ENCODE data around the gene MYDGF. TPM values are rescaled to one million over a fixed set of nuclear protein-coding genes. Genes with fewer than 3 reads are reported as not detected.

Gene MYDGF
- total RNA-seq, 1 donor from 2014 or later: 131 TPM

DNA sequence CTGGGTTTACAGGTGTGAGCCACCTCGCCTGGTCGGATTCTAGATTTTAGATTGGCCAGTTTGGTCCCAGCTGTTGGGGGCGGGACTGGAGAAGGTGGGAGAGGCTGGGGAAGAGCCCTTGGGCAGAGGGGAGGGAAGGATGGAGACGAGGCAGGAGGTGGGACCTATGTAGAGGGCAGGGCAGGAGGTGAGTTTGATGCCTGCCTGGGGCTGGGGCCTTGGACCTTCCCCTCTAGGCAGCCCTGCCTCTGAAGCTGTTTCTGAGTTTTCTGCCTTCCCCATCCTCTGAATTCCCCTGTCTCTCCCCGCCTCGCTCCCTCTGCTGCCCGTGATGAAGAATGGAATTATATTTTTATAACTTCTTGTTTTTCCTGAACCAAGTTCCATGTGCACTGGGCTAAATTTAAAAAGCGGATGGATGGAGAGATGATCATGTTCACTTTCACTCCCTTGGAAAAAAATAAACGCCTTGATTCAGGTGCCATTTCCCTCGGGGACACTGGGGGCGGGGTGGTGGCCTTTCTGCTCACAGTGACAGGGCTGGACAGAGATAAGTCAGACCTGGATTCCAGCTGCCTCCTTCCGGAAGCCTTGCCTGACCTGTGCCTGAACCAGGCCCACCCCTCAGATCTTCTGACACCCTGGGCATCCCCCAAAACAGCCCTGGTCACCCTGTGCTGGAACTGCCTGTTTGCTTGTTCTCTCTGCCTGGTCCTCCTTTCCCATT lies 47.3 kb downstream of the MYDGF start:
- H3K9me3 ChIP-seq (ENCODE audit: insufficient read depth, low read depth, low read length): no peaks in the 10 kb centered on the region
- H3K36me3 ChIP-seq (ENCODE audit: insufficient read depth, low read length): no peaks in the 10 kb centered on the region
- H3K9ac ChIP-seq (ENCODE audit: low read length): no peak overlapping the region
- TF ChIP-seq EZH2 (IDR thresholded peaks at IDR 0.05; ENCODE audit: insufficient read depth, low read length): no peak
- TF ChIP-seq, protein P1, sequence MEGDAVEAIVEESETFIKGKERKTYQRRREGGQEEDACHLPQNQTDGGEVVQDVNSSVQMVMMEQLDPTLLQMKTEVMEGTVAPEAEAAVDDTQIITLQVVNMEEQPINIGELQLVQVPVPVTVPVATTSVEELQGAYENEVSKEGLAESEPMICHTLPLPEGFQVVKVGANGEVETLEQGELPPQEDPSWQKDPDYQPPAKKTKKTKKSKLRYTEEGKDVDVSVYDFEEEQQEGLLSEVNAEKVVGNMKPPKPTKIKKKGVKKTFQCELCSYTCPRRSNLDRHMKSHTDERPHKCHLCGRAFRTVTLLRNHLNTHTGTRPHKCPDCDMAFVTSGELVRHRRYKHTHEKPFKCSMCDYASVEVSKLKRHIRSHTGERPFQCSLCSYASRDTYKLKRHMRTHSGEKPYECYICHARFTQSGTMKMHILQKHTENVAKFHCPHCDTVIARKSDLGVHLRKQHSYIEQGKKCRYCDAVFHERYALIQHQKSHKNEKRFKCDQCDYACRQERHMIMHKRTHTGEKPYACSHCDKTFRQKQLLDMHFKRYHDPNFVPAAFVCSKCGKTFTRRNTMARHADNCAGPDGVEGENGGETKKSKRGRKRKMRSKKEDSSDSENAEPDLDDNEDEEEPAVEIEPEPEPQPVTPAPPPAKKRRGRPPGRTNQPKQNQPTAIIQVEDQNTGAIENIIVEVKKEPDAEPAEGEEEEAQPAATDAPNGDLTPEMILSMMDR (IDR thresholded peaks at IDR 0.05; ENCODE audit: insufficient read depth, low read depth, low read length): no peak
- no peaks in the 10 kb centered on the region for H3K4me1 ChIP-seq (ENCODE audit: insufficient read depth, low read length)
- no peak overlapping the region for H3K4me3 Mint-ChIP-seq (ENCODE audit: unreplicated experiment)
- no peak overlapping the region for H3K4me3 ChIP-seq (ENCODE audit: insufficient read depth, low read depth, low read length)
- no peaks in the 10 kb centered on the region for H3K79me2 ChIP-seq (ENCODE audit: insufficient read depth, low read length)
- no peak for DNase-seq (ENCODE audit: low read depth)
- peaks cover under 1% of the 10 kb centered on the region for H3K27me3 ChIP-seq (ENCODE audit: insufficient read depth, low read length)
- peaks cover 20% of the 10 kb centered on the region for H3K27me3 Mint-ChIP-seq (ENCODE audit: low read depth, unreplicated experiment)
- H3K27ac ChIP-seq (ENCODE audit: low read depth, low read length): no peak overlapping the region
- no peaks in the 10 kb centered on the region for H3K4me1 Mint-ChIP-seq (ENCODE audit: low read depth, unreplicated experiment)
- no peak overlapping the region for H2AFZ ChIP-seq (ENCODE audit: low read depth, low read length)
- no peak for FAIRE-seq
- no peak overlapping the region for H3K27ac Mint-ChIP-seq (ENCODE audit: unreplicated experiment)
- H3K36me3 Mint-ChIP-seq (ENCODE audit: low read depth, unreplicated experiment): no peaks in the 10 kb centered on the region
- H3K4me2 ChIP-seq (ENCODE audit: low read length): no peak overlapping the region
- H4K20me1 ChIP-seq (ENCODE audit: insufficient read depth, low read length): no peaks in the 10 kb centered on the region
- H3K9me3 Mint-ChIP-seq (ENCODE audit: unreplicated experiment): no peaks in the 10 kb centered on the region

DNA sequence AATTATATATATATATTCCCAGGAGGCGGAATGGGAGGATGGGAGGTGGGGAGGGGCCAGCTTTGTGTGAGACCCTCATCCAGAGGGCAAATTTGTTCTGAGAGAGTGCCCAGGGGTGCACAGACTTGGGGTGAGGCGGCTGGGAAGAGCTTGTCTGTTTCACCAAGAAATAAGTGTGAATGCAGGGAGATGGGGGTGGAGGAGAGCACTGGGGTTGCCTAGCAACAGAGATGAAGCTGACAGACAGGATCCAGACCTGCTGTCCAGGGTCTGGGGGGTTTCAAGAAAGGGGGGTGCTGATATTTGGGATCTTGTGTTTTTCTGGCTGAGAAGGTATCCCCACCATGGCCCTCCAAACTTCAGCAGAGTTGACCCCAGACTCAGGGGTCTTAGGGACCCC lies 49.5 kb downstream of the MYDGF start:
- Histone ChIP-seq H2AFZ (ENCODE audit: low read depth, low read length) (no peak overlapping the region), H3K4me3 (ENCODE audit: insufficient read depth, low read depth, low read length) (no peak overlapping the region), H3K79me2 (ENCODE audit: insufficient read depth, low read length) (no peaks in the 10 kb centered on the region), H3K9ac (ENCODE audit: low read length) (no peak overlapping the region), H3K4me1 (ENCODE audit: insufficient read depth, low read length) (no peaks in the 10 kb centered on the region), H3K4me2 (ENCODE audit: low read length) (no peak overlapping the region), H3K9me3 (ENCODE audit: insufficient read depth, low read depth, low read length) (no peaks in the 10 kb centered on the region), H3K36me3 (ENCODE audit: insufficient read depth, low read length) (no peaks in the 10 kb centered on the region), H4K20me1 (ENCODE audit: insufficient read depth, low read length) (no peaks in the 10 kb centered on the region), H3K27ac (ENCODE audit: low read depth, low read length) (no peak overlapping the region), H3K27me3 (ENCODE audit: insufficient read depth, low read length) (peaks cover 8% of the 10 kb centered on the region)
- Mint-ChIP-seq H3K9me3 (ENCODE audit: unreplicated experiment) (no peaks in the 10 kb centered on the region), H3K36me3 (ENCODE audit: low read depth, unreplicated experiment) (no peaks in the 10 kb centered on the region), H3K27ac (ENCODE audit: unreplicated experiment) (no peak overlapping the region), H3K27me3 (ENCODE audit: low read depth, unreplicated experiment) (peaks cover 22% of the 10 kb centered on the region), H3K4me3 (ENCODE audit: unreplicated experiment) (no peak overlapping the region), H3K4me1 (ENCODE audit: low read depth, unreplicated experiment) (no peaks in the 10 kb centered on the region)
- TF ChIP-seq, protein P1 (IDR thresholded peaks at IDR 0.05; ENCODE audit: insufficient read depth, low read depth, low read length): no peak
- no peak for TF ChIP-seq EZH2 (IDR thresholded peaks at IDR 0.05; ENCODE audit: insufficient read depth, low read length)
- FAIRE-seq (no peak), DNase-seq (ENCODE audit: low read depth) (no peak)

DNA sequence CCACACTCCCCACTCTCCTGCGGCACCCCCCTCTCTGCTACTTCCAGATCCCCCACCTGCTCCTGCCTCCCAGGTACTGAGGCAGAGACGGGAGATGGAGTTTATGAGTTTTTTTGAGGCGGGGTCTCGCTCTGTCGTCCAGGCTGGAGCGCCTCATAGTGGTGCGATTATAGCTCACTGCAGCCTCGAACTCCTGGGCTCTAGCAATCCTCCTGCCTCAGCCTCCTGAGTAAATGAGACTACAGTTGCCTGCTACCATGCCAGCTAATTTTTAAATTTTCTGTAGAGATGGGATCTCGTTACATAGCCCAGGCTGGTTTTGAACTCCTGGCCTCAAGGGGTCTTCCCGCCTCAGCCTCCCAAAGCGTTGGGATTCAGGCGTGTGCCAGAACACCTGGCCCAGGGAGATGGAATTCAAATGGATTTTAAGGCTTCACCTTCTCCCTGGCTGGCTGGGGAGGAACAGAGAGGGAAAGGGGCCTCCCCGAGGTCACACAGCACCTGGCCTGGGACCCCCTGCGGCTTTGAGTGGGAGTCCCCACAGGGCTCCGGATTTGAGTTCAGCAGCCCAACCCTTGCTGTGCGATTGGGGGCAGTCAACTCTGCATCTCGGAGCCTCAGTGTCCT lies 50.4 kb downstream of the MYDGF start:
- H3K4me3 ChIP-seq (ENCODE audit: insufficient read depth, low read depth, low read length): no peak overlapping the region
- no peak overlapping the region for H2AFZ ChIP-seq (ENCODE audit: low read depth, low read length)
- TF ChIP-seq, protein P1 (IDR thresholded peaks at IDR 0.05; ENCODE audit: insufficient read depth, low read depth, low read length): no peak
- TF ChIP-seq EZH2 (IDR thresholded peaks at IDR 0.05; ENCODE audit: insufficient read depth, low read length): no peak
- FAIRE-seq (no peak), DNase-seq (ENCODE audit: low read depth) (no peak)
- Mint-ChIP-seq H3K9me3 (ENCODE audit: unreplicated experiment) (no peaks in the 10 kb centered on the region), H3K36me3 (ENCODE audit: low read depth, unreplicated experiment) (no peaks in the 10 kb centered on the region), H3K27me3 (ENCODE audit: low read depth, unreplicated experiment) (peaks cover 22% of the 10 kb centered on the region), H3K27ac (ENCODE audit: unreplicated experiment) (no peak overlapping the region), H3K4me3 (ENCODE audit: unreplicated experiment) (no peak overlapping the region), H3K4me1 (ENCODE audit: low read depth, unreplicated experiment) (no peaks in the 10 kb centered on the region)
- no peaks in the 10 kb centered on the region for H3K36me3 ChIP-seq (ENCODE audit: insufficient read depth, low read length)
- no peaks in the 10 kb centered on the region for H3K9me3 ChIP-seq (ENCODE audit: insufficient read depth, low read depth, low read length)
- no peak overlapping the region for H3K4me2 ChIP-seq (ENCODE audit: low read length)
- H3K4me1 ChIP-seq (ENCODE audit: insufficient read depth, low read length): no peaks in the 10 kb centered on the region
- H3K79me2 ChIP-seq (ENCODE audit: insufficient read depth, low read length): no peaks in the 10 kb centered on the region
- H4K20me1 ChIP-seq (ENCODE audit: insufficient read depth, low read length): no peaks in the 10 kb centered on the region
- no peak overlapping the region for H3K9ac ChIP-seq (ENCODE audit: low read length)
- peaks cover 8% of the 10 kb centered on the region for H3K27me3 ChIP-seq (ENCODE audit: insufficient read depth, low read length)
- no peak overlapping the region for H3K27ac ChIP-seq (ENCODE audit: low read depth, low read length)

Data from astrocyte (in vitro differentiated cells and primary cell).